NCI-H2227 treated with DMSO at 0.1 percent for 48 hours (cell line): ENCODE data around the gene PLPP7.

ENCODE experiments used
- DNase-seq: peaks from one replicate; lab custom pipeline; 2025; lab: John Stamatoyannopoulos, UW

The PLPP7 gene

DNA sequence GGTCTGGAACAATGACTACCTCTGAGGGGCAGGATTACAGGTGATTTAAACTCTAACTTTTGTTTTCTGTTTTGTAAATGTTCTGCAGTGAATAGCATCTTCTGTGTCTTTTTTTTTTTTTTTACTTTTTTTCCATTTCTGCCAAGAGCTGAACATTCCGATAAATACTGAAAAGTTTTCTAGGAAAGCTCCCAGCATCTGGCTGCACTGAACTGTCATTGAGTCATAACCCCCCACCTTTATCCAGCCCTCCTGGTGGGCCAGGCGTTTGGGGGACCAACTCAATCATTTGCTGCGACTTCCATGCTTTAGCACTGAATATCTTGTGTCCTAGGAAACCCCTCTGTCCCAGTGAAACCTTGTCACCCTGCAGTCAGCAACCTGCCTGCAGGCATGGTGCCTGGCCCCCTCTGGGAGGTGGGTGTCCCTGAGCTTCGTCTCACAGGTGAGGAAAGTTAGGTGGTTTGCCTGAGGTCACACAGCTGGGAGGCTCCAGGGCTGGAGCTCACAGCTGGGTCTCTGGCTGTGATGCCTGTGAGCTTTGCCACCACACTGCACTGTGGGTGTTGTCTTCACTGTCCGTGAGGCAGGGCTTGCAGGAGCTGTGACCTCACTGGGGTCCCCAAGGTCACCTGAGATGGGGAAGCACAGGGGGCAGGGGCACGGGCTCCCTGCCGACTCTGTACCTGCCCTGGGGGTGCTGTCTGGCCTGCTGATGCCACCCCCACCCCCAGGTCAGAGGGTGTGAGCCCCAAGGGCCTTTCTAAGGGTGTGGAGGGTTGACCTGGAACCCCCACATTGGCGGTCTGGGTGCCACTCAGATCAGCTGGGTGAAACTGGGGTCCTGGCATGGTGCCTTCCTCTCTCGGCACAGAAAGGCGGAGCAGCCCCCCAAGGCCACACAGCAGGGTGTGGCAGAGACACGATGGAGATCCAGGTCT is 14.1 kb downstream of the PLPP7 start:
- no peak for DNase-seq

DNA sequence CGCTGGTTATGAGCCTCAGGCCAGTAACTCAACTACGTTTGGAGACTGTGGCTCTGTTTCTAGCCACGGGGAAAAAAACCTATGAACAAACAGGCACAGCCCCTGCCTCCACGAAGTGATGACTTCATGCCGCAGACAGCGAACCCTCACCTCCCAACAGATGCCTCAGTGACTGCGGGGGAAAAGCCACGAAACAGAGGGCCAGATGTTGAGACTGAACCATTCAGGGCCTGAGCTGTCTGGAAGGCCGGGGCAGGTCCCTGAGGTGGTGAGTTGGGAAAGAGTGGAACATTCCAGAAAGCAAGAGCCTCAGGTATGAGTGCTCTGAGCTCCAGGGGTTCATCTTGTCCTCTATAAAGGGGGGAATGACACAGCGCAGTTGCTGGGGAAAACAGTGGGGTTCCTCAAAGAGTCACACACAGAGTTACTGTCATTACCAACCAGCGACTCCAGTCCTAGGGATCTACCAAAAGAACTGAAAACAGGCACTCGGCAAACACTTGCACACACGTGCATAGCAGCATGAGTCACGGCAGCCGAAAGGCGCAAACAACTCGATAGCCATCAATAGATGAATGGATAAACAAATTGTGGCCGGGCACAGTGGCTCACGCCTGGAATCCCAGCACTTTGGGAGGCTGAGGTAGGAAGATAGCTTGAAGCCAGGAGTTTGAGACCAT is 15.3 kb downstream of the PLPP7 start:
- DNase-seq: no peak

DNA sequence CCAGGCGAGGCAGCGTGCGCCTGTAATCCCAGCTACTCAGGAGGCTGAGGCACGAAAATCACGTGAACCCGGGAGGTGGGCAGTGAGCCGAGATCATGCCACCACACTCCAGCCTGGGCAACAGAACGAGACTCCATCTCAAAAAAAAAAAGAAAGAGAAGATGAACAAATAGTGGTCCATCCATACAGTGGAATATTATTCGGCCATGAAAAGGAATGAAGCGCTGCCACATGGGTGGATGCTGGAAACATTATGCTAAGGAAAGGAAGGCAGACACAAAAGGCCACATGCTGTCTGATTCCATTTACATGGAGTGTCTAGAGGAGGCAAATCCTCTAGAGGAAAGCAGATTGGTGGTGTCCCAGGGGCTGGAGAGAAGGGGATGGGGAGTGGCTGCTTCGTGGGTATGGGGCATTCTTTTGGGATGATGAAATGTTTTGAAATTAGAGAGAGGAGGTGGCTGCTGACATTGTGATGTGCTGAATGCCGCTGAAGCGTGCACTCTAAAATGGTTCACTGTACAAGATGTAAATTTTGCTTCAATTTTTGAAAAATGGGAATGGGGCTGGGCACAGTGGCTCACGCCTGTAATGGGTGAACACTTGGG is 17.0 kb downstream of the PLPP7 start:
- DNase-seq: no peak

DNA sequence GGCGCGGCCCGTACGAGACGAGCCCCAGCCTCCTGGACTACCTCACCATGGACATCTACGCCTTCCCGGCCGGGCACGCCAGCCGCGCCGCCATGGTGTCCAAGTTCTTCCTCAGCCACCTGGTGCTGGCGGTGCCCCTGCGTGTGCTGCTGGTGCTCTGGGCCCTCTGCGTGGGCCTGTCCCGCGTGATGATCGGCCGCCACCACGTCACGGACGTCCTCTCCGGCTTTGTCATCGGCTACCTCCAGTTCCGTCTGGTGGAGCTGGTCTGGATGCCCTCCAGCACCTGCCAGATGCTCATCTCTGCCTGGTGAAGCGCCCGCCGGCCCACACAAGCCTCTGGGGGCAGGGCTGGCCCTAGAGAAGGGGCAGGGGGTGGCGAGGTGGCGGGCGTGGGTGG is 18.5 kb downstream of the PLPP7 start:
- DNase-seq: no peak

DNA sequence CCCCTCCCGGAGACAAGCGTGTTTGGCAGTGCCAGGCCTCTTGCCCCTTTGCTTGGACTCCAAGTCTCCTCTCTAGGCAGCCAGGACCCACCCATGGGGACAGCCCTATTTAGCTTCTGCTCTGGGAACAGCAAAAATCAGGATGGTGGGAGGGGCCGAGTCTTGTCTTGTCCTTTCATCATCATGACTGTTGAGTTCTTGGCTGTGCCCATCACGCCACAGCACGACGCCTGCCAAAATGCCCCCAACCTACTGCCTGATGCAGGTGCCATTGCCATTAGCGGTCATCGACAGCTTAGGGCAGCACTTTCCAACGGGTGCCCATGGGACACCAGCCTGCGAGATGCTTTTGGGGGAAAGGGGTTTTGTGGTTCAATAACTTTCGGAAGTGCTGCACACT is 18.9 kb downstream of the PLPP7 start:
- DNase-seq: no peak

DNA sequence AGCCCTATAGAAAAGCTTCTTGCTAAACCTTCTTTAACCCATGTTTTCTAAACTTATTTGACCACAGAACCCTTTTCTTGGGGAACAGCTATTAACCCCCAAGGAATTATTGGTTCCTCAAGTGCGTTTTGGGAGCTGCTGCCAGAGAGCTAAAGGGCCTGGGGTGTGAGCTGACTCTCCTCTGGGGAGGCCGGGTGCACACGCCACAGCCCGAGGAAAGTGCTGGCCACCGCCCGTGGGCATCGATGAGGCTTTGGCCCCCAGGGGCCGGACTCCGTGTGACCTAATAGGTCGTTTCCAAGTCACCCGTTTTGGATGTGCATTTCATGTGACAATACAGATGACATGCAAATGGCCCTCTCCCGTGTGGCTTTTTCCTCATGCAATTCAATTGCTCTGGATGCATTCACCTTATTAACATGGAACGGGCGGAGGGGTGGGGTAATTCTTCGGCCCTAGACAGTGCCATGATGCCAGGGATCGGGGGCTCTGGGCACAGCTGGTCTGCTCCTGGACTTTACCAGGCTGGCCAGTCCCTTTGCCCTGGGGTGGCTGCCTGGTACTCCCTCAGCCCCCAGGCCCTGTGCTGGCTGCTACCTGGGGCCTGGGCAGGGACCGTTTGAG is 19.5 kb downstream of the PLPP7 start:
- DNase-seq: no peak

DNA sequence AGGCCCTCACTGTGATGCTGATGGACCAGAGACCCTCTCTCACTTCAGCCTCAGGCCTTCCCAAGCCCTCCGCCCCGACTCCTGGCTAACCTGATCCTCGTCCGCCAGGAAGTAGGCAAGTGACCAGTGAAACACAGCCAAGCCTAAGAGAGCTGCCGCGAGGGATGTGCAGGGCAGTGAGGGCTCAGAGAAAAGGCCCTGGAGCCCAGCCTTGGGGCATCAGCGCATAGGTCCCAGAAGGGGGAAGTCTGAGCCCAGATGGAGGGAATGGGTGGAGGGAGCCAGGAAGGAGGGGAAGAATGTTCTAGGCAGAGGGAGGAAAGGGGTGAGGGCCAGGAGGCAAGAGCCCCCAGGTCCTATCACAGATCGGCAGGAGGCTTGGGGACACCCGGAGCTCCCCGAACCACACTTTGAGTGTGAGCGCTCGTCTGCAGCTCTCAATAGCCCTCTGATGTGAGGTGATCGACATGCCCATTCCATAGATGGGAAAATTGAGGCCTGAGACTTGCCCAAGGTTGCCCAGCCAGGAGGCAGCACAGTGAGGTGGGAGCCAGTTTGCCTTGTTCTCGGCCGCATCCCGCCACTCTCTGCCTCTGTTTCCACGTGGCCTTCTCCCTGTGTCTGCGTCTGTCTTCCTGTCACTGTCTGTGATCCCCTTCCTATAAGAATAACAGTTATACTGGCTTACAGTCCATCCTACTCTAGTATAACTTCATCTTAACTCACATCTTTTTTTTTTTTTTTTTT is 20.2 kb downstream of the PLPP7 start:
- no peak for DNase-seq

DNA sequence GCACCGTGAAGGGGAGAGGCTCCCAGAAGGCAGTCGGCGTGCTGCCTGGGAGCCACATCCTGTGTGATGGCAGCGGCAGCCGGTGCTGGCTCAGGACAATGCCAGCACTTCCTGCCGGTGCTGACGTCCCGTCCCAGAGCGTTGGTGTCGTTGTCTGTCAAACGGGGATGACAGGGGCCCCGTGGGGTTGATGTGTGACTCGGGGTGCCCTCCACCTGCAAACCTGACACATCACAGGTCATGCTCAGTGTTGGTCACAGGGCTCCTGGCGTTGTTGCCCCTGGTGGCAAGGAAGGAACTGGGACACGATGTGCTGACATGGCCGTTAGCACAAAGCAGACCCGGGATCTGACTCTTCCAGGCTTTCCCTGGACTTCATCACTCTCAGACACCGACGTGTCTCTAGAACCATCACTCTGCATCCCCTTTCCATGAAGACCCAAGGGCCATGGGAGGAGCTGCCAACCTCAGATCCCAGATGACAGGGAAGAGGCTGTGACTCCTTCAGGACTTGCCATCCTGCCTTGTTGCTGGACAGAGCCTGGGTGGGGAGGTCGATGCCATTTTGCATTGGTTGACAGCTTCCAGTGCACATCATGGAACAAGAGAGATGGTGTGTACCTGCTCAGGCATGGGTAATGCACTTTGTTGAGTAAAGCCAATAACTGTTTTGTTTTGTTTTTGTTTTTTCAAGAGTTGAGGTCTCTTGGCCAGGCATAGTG is 21.5 kb downstream of the PLPP7 start:
- no peak for DNase-seq

DNA sequence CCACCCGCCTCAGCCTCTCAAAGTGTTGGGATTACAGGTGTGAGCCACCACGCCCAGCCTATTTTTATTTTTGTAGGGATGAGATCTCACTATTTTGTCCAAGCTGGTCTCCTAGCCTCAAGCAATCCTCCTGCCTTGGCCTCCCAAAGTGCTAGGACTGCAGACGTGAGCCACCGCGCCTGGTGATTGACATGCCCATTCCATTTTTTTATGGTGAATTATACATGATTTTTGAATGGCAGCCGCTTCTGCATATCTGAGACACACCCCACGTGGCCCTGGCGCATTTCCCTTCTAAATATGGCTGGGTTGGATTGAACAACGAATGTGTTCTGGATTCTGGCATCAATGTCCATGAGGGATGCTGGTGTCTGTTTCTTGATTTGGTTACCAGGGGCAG is 22.7 kb downstream of the PLPP7 start:
- no peak for DNase-seq

DNA sequence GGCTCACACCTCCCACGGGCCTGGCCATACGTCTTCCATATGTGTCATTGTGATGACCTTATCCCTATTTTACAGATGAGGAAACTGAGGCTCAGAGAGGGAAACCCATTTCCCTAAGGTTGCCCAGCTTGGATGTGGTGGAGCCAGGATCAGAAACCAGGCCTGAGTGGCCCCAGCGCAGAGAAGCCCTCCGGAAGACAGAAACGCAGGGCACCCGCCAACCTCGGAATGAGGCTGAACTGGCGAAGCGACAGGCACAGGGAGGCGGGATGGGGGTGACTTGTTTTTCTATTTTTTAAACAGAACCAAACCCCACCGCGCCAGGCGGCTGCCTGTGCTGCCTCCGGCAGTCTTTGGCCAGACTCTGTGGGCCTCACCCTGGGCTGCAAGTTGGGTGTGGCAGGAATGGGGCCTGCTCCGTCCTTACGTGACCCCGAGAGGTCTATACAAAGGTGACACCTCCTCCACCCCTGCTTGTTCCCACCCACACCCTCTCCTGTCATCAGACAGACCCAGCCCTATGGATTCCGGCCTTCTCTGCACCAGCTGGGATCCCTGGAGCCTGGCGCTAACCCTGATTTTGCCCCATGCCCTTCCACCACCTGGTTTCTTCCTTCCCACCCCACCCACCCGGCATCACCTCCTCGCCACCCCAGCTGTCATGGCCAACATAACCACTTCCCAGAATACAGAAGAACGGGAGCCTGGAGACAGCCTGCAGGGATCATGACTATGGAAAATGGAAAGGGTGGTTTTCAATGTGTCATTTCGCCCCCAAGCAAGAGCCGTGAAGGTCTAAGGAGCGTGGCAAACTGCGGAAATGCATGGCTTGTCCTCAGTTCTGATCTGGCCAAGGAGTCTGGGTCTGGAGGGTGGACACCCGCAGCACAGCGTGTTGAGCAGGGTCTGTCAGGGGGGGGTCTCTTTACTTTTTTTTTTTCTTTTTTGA is 23.6 kb downstream of the PLPP7 start:
- no peak for DNase-seq

DNA sequence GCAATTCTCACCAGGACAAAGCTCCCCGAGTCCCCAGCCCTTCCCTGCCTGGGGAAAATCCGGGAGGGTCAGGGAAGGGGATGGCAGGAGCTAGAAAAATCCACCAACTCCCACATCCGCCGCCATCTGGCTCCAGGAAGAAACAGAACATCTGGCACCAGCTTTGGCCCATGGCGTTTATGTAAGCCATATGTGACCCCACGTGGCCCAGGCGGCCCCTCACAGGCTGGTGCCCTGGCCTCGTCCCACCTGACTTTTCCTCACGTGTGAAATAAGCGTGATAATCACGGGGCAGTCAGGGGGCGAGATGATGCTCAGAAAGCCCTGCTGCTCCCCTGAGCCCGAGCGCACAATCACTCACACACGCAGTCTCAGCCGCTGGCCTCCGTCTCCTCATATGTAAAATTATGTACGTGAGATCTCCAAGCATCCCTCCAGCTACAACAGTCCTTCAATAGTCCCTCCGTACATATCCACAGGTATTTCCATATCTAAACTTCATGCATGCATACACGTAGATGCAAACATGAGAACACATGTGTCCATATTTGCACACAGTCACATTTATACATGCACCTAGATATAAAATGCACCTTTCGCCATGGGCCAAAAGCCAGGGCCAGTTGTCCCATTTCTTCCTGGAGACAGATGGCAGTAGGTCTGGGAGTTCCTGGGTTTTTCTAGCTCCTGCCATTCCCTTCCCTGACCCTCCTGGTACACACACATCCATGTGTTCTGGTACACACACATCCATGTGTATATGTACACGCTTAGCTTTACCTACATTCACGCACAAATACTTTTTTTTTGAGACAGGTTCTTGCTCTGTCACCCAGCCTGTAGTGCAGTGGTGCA is 28.9 kb downstream of the PLPP7 start:
- no peak for DNase-seq

DNA sequence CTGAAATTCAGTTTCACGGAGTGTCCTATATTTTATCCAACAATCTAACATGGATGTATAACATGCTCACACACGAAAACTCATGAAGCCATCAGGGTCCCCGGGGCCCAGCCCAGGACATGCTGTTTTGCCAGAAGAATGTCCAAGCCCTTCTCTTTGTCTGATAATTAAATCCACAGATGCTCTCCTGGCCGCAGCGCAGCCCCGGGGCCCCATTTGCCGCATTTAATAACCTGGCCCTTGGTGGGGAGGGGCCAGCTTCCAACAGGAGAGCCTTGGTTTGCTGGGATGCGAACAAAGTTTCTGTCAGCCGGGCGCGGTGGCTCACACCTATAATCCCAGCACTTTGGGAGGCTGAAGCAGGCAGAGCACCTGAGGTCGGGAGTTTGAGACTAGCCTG is 30.0 kb downstream of the PLPP7 start:
- no peak for DNase-seq

DNA sequence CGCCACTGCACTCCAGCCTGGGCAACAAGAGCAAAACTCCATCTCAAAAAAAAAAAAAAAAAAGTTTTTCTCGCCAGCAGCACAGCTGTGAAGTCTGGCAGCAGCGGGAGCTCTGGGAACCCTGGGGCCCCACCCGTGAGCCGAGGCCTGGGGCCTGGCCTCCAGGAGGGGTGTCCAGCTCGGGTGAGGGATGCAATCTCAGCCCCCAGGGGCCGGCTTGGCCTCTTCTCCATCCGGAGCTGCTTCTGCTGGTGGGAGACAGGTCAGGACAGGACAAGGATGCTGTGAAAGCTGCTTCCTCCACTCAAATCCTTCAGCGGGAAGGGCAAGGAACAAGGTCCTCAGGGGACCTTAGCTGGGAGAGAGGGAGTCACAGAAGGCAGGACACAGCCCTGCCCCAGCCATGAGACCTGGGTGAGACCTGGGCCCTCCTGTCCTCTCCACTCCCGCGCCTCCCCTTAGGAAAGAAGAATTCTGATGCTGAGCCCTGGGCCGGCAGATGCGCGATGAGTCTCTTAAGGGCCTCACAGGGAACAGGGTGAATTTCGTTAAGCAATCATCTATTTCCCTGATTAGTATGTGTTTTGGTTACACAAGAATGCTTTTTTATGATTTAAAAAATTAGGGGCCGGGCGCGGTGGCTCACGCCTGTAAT is 30.6 kb downstream of the PLPP7 start:
- no peak for DNase-seq

DNA sequence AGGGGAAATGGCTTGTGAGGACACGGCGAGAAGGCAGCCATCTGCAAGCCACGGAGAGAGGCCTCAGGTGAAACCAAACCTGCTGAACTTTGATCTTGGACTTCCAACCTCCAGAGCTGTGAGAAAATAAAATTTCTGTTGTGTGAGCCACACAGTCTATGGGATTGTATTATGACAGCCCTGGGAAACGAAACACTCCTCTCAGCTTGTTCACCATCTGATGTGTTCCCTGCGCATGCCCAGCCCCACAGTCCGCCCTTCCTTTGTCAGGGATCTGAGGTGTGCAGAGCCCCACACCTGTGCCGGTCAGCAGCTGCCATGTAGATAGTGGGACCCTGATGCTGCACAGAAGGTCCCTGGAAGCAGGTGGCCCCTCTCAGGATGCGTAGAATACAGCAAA is 34.1 kb downstream of the PLPP7 start:
- DNase-seq: no peak

DNA sequence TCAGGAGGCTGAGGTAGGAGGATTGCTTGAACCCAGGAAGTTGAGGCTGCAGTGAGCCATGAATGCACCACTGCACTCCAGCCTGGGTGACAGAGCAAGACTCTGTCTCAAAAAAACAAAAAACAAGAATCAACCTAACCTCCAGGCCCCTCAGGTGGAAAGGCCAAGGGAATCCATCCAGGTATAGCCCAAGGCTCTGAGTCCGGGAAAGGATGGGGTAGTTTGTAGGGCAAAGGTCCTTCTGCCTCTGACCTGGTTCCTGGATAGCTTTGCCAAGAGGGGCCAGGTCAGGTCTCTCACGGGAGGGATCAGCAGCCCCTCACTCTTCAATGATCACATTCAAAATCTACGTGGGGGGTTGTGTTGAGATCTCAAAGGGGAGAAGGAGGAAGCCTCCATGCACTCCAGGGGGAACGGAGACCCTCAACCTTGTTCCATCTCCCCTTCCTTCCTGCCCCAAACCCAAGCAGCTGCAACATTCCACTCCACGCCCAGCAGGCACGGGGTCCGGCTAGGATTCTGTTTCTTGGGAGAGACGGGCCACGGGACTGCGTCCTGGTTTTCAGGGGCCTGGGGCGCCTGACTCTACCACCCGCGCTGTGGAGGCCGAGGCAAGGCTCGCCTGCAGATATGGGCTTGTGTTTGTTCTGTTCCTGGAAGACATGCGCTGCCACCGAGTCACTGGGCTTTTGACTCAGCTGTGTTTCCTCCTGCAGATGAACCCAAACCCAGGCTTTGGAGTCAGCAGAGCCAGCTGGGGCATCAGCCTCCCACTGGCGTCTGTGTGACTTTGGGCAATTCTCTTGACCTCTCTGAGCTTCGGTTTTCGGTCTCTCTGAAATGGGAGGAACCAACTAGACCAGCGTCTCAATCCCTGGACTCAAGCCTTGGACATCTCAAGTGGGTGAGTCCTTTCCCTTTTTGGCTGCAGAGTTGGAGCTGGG is 35.5 kb downstream of the PLPP7 start:
- DNase-seq: no peak

DNA sequence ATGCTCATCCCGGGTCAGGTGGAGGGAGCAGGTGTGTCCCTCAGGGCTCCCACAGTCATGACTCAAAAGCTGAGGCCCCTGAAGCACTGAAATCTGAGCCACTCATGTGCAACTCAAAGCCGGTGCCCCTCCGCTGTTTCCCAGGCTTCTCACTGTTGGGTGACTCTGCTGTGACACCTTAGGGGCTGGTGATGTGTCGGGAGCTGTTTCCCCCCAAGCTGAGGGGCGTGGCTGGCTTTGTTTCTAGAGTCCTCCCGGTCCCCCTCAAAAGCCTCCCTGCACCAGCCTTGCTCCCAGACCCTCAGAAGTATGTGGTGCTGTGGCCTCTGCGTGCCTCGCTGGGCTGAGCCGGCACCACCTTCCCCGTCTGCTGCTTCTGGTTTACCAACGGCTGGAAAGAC is 39.7 kb downstream of the PLPP7 start:
- no peak for DNase-seq

DNA sequence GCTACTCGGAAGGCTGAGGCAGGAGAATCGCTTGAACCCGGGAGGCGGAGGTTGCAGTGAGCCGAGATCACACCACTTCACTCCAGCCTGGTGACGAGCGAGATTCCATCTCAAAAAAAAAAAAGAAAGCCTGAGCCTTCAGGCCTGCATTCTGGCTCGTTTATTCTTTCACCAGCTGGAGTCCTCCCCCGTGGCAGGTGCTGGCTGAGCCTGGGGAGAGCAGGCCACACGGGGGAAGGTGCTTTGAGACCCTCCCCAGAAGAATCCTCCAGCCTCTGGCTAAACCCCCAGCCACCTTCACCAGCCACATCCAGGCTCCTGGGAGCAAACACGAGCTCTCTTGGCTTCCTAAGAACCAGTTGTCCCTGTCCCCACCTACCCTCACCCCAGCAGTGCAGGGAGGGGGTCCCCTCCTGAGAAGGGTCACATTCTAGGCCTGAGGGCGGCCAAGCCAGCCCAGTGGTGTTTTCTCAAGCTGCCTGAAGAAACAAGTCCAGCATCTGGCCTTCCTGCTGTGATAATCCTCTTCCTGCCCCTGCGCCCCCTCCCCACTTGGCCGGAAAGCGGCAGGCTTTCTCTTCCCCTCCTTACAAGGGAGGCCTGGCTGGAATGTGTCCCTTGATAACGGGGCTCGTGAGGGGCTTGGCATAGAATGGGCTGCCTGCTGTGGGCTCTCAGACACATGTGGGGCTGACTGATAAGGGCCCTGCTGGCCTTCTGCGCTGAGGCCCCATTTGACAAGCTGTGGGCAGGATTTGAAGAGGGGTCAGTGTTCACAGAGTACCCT is 41.5 kb downstream of the PLPP7 start:
- no peak for DNase-seq
